NCI-H460 (cell line): ENCODE results near the gene BCL7A. TPM values are rescaled to one million over a fixed set of nuclear protein-coding genes. Genes with fewer than 3 reads are reported as not detected.
"Not testable (repeated sequence)": the region's sequence is repeated elsewhere in the genome, so short reads cannot be mapped to it uniquely, and the experiment has no call there.

Source experiments
- DNase-seq: peaks from one replicate; pipeline ENCODE4 v3.0.0-alpha.2; 2016; ENCODE audit warnings: low read depth; ENCODE audit errors: extremely low read depth
- total RNA-seq: library from RNA; depleted of rRNA; stranded (reverse); fragments of >200 nt; shearing (Covaris generic); gene quantifications from 2 replicates; pipeline ENCODE4 v1.2.3, GENCODE V29; 2014

Gene BCL7A
- total RNA-seq, 1 experiment from 2014 or later: 13.1 TPM

DNA sequence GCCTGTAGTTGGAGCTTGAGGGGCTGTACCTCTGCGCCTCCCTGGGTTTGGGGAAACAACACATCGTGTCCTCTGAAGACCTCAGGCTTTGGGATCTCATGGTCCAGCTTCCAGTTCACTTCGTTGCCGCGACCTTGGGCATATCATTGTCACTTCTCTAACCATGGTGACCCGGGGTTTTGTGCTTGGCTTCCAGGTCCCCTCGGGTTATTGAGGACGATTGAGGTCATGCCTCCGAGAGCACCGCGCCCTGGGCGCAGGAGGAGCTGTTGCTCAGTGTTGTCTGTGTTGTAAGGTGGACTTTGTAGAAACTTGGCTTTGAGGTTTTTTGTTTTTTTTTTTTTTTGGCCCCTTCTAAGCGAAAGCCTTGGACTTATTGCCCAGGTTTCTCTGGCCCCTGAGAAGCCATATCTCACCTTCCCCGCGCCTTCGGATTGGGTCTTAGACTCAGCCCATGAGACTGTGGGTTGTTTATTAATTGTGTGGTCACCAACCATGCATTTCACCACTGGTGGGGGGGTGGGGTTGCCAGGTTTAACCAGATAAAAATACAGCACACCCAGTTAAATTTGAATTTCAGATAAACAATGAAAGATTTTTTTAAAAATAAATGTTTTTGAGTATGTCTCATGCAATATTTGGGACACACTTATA, 2.6 kb downstream of the BCL7A start:
- no peak for DNase-seq

DNA sequence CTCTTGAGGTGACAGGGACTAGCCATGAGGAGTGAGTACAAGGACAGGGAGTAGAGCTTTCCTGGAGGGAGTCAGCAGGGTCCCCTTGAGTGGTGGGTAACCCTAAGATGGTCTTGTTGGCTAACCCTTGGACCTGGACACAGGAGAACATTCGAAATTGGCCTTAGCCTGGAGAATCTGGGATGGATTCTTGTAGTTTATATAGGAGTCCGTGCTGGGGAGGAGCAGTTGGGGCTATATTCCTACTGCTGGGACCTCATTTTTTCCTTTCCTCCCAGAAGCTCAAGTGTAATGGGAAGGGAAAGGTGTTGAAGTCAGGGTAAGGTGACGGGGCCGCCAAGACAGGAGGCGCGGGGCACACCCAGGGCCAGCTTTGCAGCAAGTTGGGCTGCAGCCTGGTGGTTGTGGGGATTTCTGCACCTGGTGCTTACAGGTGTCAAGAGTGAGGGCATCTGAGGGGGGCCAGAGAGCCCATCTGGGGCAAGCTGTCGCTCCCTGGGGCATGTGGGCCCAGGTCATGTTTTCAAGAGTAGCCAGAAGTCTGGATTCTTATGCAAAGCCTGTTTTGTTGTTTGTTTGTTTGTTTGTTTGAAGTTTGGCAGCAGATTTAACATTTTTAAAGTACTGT, 5.1 kb downstream of the BCL7A start:
- DNase-seq: no peak

DNA sequence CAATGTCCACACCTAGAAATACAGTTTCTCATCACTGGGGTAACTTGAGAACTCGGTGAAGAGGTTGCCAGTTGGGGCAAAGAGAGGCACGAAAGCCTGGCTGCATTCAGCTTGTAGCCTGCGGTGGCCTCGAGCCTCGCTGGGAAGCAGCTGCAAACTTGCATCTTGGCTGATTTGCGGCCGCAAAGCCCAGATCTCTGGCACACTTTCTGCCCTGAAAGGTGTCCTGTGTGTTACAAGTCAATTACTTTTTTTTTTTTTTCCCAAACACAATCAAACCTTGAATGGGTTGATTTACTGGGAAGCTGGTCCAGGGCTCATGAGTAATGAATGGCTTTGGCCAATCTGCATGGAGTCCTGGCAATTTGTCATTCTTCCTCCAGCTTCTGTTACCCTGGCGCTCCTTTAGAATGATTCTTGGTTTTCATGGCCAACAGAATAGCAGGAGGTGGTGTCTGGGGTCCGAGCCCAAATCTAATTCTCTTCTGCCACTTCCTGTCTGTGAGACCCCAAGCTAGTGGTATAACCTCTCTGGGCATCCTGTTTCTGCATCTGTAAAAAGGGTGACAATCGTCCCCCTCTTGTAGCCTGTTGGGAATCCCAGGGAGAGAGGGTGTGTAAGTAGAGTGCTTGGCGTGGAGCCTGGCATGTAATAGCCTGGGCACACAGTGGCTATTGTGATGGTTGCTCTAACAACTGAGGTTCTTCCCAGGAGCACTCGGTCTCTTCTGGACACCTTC, 6.7 kb downstream of the BCL7A start:
- DNase-seq: no peak

DNA sequence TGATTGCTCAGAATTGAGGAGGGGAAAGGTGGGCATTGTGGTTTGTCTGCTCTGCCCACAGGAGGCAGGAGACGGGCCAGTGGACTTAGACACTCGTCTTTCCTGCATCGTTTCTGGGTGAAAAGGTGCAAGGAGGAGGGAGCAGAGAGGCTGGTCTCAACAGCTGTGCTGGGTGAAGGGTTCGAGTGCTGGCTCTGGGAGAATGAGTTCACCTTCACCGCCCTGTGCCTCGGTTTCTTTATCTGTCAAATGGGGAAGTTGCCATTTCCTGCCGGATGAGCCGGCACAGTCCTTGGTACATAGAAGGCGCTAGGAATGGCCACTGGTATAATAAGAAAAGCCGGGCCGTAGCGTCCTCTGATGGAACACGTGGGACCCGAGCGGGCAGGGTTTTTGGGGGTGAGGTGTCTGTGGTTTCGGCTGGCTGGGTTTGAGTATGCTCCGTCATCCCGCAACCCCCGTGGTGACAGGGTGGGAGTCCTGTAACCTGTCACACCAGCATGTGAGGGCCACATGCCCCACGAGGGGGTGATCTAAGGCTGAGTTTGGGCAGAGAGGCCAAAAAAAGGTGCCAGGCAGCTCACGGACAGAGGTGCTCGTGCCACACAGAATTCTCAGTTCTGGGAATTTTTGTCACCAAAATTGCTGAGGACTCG, 7.3 kb downstream of the BCL7A start:
- DNase-seq: no peak

DNA sequence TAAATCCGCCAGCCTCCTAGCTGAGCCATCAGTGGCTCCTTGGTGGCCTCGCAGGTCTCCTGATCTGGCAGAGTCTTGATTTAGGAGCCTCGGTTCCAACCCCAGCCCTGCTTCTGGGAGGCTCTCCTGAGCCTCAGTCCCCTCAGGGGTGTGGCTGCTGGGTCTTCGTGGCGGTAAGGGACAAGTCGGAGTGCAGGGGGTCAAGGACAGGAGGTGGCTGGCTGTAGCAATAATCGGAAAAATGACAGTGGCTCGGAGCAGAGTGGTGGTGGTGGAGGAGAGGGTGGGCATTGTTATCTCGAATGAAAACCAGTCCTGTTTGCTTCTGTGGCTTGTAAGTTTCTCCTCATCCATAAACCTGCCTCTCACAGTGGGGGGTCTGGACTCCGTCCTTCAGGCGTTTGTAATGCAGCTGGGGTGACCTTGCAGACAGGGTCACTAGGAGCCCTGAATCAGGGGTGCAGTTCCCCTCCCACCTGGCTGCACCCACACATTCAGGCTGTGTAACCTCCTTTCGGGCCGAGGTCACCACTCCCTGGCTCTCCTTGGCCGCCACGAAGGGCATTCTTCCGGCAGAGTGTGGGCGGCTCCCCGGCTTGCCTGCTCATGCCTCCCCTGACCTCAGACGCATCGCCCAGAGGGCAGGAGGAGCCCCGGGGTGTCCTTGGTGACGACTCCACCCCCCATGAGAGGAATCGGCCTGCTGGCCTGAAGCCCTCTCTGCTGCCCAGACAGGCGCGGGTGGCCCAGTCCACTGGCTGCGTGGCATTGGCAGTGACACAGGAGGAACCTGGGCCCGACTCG, 8.1 kb downstream of the BCL7A start:
- no peak for DNase-seq

DNA sequence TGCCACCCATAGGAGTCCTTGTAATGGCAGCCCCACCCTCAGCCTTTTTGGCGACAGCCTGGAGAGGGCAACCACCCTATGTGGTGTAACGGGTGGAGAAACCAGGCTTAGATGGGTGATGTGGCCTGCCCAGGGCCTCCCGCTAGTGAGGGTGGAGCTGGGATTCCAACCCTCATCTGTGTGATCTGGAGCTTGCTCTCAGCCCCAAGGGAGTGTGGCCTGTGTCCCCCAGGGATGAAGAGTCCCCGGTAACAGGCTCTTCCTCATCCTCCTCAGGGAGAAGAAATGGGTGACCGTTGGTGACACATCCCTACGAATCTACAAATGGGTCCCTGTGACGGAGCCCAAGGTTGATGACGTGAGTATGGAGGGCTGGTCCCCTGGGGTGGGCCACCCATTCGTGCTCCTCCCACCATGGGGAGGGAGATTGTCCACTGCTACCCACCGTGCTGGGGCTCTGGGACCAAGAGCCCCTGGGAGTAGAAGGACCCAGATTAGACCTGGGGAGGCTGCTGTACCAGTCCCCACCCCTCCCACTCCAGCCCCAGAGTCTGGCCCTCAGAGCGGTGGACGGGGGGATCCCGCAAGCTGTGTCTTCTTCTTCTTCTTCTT, 8.8 kb downstream of the BCL7A start:
- no peak for DNase-seq

DNA sequence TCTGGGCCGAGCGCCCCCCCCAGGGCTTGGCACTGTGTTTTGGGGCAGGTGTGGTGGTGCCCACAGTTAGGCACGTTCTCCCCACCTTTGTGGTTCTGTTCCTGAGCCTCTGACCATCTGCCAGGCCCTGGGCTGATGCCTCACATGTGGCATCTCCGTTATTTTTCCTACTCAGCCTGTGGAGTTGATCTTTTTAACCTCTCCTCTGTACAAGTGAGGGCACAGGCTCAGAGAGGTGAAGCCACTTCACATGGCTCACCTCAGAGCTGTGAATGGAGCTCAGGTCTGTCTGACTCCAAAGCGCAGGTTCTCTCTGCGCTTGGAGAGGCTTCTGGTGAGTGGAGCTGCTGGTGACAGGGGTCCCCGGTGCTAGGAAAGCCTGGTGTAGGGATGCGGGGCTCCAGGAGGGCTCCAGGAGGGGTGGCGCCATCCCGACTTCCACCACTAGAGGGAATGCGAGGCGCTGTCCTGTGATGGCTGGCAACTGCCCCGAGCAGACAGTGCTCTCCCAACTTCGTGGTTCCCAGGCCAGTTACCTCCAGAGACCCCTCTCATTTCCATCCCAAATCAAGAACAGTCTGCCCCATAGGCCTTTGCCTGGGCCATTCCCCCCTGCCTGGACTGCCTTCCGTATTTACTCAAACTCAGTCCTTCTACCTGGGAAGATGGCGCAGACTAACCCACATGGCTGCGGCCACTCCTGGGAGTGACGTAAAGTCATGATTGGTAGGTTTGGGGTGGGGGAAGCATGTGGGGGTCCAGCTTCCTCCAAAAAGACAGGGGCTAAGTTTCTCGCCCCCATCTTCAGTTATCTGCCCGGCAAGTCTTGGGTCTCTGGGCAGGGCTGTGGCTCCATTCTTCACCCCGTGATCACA, 9.9 kb downstream of the BCL7A start:
- no peak for DNase-seq

DNA sequence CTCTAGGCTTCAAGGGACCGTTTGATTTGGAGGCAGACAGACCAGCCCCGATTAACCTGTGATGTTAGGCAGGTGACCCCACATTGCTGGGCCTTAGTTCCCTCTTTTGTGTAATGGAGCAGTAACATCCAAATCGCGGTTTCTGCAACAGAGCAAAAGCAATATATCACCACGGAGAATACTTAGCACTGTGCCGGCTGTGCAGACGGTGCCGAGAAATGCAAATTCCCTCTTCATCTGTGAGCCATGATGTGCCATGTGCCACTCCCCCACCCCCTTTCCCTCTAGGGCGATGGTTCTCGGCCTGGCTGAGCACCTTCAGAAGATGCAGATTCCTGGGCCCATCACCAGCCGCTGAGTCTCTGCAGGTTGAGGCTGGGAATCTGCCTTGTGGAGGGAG, 10.9 kb downstream of the BCL7A start:
- DNase-seq: no peak

DNA sequence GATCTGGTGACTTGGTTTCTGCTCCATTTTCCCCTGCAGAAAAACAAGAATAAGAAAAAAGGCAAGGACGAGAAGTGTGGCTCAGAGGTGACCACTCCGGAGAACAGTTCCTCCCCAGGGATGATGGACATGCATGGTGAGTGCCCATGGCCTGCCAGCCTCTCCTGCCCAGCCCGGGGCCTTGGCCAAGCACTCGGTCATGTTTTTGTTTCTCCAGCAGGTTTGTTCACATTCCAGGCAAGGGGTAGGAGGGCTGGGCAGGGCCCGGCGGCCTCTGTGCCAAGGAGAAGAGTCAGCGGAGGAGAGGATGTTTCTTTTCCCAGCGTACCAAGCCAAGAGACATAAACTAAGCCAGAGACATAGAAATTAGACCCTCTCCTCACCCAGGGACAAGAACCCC, 13.6 kb downstream of the BCL7A start:
- DNase-seq: no peak

DNA sequence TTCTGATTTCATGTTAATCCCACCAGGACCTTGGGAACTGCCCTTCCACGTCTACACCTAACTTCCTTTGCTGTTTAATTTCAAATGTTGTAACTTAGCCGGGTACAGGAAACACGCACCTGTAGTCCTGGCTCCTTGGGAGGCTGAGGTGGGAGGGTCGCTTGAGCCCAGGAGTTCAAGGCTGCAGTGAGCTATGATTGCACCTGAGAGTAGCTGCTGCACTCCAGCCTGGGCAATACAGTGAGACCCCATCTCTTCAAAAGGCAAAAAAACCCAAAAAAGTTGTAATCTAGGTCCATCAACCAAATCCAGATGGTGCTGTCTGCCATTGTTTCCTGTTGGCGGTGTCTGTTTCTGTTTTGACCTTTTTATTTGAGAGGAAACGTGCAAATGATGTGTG, 14.5 kb downstream of the BCL7A start:
- no peak for DNase-seq

DNA sequence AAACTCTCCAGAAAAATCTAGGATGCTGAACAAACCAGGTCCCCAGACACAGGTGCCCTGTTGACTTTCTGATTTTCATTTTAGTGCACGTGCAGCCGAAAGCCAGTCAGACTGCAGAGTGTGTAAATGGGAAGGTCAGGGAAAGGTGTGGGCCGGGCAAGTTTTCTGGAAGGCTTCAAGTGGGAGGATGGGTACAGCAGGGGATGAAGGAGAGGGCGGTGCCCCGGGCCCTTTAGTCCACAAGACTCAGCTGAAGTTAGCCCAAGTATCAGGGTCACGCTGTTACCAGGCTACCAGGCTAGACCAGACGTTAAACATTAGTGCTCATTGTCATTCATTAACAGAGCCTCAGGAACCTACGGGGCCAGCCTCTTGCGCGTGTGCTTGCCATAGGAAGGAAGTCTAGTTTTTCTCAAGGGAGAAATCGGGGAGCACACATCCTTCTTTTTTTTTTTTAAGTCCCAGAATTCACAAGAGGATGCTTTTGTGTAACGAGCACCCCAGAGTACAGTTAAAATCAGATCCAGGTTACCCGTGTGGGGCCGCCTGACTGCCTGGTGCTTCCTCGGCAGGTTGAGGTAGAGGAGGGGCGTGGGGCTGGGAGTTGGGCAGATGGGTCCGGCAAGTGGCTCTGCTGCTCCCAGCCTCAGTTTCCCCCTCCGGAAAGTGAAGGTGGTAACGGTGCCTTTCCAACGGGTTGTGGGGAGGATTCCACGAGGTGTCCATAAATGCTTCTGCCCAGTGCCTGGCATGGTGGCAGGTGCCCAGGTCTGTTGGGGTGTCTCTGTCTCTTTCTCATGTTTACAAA, 19.1 kb downstream of the BCL7A start:
- DNase-seq: no peak

DNA sequence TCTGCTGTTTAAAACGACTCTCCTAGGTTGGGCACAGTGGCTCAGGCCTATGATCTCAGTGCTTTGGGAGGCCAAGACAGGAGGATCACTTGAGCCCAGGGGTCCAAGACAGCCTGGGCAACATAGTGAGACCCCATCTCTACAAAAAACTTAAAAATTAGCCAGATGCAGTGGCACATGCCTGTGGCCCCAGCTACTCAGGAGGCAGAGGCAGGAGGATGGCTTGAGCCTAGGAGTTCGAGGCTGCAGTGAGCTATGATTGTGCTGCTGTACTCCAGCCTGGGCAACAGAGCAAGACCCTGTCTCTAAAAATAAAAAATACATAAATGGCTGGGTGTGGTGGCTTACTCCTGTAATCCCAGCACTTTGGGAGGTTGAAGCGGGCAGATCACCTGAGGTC, 19.8 kb downstream of the BCL7A start:
- DNase-seq: not testable (repeated sequence)

DNA sequence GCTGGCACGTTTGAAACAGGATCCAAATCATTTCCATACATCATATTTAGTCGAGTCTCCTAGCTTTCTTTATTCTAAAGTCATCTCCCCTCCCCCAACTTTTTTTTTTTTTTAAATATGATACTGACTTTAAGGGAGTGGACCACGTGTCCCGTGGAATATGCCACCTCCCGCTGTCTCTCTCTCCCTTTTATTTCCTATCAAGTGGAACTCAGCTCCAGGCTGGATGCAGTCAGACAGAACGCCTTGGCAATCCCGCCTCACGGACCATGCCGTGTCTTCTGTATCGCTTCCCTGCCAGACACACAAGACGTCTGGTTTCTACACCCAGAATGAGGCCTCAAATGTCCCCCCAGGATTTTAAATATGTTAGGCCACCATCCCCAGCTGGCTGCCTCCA, 21.2 kb downstream of the BCL7A start:
- DNase-seq: no peak

DNA sequence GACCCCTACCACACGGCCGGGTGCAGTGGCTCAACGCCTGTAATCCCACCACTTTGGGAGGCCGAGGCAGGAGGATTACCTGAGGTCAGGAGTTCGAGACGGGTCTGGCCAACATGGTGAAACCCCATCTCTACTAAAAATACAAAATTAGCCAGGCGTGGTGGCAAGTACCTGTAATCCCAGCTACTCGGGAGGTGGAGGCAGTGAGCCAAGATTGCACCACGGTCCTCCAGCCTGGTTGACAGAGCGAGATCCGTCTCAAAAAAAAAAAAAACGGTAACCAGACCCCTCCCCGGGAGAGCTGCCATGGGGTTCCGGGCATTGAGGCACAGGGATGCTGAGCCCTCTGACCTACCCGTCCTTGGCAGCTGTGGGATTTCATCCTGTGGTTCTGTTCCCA, 21.8 kb downstream of the BCL7A start:
- DNase-seq: no peak

DNA sequence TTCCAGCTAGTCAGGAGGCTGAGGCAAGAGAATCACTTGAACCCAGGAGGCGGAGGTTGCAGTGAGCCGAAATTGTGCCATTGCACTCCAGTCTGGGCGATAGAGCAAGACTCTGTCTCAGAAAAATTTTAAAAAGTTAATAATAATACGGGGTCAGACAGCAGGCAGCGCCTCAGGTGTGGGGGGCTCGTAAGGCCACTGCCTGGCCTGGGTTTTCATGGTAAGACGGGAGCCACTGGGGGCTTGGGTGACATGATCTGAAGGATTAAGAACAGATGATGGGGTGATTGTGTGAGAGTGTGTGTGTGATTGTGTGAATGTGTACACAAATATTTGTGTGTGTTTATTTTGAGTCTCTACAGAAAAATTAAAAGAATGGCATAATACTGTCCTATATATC, 23.6 kb downstream of the BCL7A start:
- no peak for DNase-seq

DNA sequence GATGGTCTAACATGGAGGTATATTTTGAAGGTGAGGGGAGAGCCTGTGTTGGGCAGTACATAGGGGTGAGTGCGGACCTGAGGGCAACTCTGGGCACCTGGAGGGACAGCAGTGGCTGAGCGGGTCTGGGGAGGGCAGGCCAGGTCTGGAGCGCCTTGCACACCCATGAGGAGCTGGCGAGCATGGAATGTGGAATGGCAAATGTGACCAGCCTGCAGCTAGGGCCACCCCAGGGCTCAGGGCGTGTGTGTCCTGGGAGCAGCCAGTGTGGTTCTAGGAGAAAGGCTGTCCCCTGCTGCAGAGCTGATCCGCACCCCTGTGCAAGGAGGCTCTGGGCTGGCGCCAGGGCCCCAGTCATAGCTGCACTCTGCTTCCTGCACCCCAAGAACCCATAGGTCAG, 24.5 kb downstream of the BCL7A start:
- DNase-seq: no peak

DNA sequence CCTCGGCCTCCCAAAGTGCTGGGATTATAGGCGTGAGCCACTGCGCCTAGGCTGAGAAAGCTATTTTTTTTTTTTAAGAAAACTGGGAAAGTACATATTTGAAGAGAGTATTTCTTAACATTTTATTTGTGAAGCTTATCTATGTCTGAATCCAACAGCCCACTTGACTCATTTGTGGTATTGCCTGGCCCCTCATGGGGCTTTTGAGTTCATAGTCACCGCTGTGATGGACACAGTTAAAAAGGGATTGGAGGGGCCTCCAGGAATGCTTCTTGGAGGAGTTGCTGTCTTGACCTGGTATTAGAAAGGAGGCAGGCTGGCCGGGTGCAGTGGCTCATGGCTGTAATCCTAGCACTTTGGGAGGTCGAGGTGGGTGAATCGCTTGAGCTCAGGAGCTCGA, 26.5 kb downstream of the BCL7A start:
- no peak for DNase-seq

DNA sequence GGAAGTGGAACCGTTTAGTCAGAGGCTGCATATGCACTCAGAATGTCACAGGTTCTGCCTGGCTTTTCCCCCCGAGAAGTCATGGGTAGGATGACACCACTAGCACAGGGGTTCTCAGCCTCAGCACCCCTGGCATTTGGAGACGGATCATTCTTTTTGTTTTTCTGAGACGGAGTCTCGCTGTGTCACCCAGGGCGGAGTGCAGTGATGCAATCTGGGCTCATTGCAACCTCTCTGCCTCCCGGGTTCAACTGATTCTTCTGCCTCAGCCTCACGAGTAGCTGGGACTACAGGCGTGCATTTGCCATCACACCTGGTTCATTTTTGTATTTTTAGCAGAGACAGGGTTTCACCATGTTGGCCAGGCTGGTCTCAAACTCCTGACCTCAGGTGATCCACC, 28.1 kb downstream of the BCL7A start:
- no peak for DNase-seq

DNA sequence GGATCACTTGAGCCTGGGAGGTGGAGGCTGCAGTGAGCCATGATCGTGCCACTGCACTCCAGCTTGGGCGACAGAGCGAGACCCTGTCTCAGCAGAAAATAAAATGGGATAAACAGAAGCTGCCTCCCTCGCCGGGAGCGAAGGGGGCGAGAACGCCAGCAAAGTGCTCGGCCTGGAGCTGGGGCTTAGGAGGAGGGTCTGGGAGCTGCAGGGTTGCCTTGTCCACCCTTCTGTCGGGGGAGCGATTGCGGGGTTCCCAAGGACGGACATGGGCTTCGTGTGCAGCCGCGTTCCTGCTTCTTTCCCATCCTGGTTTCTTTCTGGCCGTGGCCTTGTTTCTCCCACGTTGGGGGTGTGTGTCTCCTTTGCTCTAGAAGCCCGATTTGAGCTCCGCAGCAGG, 29.0 kb downstream of the BCL7A start:
- no peak for DNase-seq
